HL-60 (cell line): ENCODE measurements around the gene CDK12.

Experiments used
- CTCF ChIP-seq: IDR thresholded peaks from one replicate; pipeline ENCODE4 v1.5.1; 2011; ENCODE audit warnings: low read length, control low read depth, inconsistent platforms; ENCODE audit not compliant: insufficient read depth
- POLR2AphosphoS5 ChIP-seq: IDR thresholded peaks from 2 replicates; pipeline ENCODE4 v1.6.1; 2012; ENCODE audit warnings: low read depth

GRCh38 chr17:39548494-39549225 lies 87.4 kb downstream of the CDK12 start:
- TF ChIP-seq POLR2AphosphoS5 (no peak), CTCF (no peak)
